ENCODE measurements around the gene EFCAB6.

DNA sequence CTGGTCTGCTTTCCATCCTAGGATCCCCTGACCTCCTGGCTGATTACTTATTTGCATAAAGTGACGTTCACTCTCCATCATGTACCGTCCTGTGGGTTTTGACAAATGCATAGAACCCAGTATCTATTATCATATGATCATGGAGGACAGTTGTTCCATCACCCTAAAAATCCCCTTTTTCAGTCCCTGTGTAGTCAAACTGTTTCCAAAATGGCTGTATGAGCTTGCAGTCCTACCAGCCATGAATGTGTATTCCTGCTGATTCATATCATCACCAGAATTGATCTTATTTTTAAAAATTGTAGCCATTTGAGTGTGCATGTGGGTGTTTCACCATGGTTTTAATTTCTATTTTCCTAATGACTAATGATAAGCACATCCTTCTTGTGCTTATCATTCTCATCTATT lies 291.5 kb downstream of the EFCAB6 start:
- TF ChIP-seq, protein P1, sequence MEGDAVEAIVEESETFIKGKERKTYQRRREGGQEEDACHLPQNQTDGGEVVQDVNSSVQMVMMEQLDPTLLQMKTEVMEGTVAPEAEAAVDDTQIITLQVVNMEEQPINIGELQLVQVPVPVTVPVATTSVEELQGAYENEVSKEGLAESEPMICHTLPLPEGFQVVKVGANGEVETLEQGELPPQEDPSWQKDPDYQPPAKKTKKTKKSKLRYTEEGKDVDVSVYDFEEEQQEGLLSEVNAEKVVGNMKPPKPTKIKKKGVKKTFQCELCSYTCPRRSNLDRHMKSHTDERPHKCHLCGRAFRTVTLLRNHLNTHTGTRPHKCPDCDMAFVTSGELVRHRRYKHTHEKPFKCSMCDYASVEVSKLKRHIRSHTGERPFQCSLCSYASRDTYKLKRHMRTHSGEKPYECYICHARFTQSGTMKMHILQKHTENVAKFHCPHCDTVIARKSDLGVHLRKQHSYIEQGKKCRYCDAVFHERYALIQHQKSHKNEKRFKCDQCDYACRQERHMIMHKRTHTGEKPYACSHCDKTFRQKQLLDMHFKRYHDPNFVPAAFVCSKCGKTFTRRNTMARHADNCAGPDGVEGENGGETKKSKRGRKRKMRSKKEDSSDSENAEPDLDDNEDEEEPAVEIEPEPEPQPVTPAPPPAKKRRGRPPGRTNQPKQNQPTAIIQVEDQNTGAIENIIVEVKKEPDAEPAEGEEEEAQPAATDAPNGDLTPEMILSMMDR (IDR thresholded peaks at IDR 0.05) = no peak
- TF ChIP-seq POLR2A (IDR thresholded peaks at IDR 0.05) = no peak

All from adrenal gland (tissue), 5 donors.